ENCODE data around the gene TBC1D4.

- TF ChIP-seq FOXK2 (IDR thresholded peaks at IDR 0.05) (no peak), TARDBP (IDR thresholded peaks at IDR 0.05) (no peak)
Observed at GRCh38 chr13:75417656-75418055, 64.3 kb downstream of the TBC1D4 start.

Measured in HEK293T (cell line).